Measurements from ENCODE around the gene PANX2.
"Not testable (repeated sequence)": the region's sequence is repeated elsewhere in the genome, so short reads cannot be mapped to it uniquely, and the experiment has no call there.

The PANX2 gene

DNA sequence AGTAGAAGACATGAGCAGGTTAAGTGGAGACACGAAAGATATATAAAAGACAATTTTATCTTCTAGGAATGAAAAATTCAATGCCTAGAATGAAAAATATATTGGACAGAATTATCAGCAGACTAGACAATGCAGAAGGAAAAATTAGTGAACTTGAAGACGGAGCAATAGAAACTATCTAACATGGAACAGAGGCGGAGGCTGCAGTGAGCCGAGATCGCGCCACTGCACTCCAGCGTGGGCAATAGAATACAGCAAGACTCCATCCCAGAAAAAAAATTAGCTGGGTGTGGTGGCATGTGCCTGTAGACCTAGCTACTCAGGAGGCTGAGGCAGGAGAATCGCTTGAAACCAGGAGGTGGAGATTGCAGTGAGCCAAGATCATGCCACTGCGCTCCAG is 33.3 kb upstream of the PANX2 start:
- not testable (repeated sequence) for H3K4ac ChIP-seq (ENCODE audit: low read depth, low read length); H3K18ac ChIP-seq (ENCODE audit: low read length); H3K4me3 ChIP-seq (ENCODE audit: low read depth, low read length); H2AK5ac ChIP-seq (ENCODE audit: low read length); H2AFZ ChIP-seq (ENCODE audit: insufficient read depth, low read length, poor library complexity); H2BK12ac ChIP-seq (ENCODE audit: low read length); DNase-seq; H2BK5ac ChIP-seq (ENCODE audit: low read depth, low read length, poor library complexity); H4K91ac ChIP-seq (ENCODE audit: low read depth, low read length); H3K4me1 ChIP-seq (ENCODE audit: control insufficient read depth in 1 of 2, insufficient read depth in 2 of 2, low read length in 2 of 2); H3K36me3 ChIP-seq (ENCODE audit: control insufficient read depth in 1 of 2, insufficient read depth in 2 of 2, low read length in 2 of 2); H3K9ac ChIP-seq (ENCODE audit: low read length); H3K27ac ChIP-seq (ENCODE audit: low read depth, low read length); H3K23ac ChIP-seq (ENCODE audit: low read length); H3K9me3 ChIP-seq (ENCODE audit: insufficient read depth, low read depth, low read length); H3K14ac ChIP-seq (ENCODE audit: low read length); H3K79me1 ChIP-seq (ENCODE audit: low read length); H2BK120ac ChIP-seq (ENCODE audit: insufficient read depth, low read length, poor library complexity); H4K12ac ChIP-seq (ENCODE audit: low read depth, low read length); H3K79me2 ChIP-seq (ENCODE audit: control insufficient read depth, insufficient read depth, low read length, poor library complexity); H4K8ac ChIP-seq (ENCODE audit: low read depth, low read length); H3K27me3 ChIP-seq (ENCODE audit: insufficient read depth, low read length); H3K4me2 ChIP-seq (ENCODE audit: low read length)
- WGBS (ENCODE audit: extremely low coverage, insufficient coverage, insufficient read length): no CpG with 5 or more reads among the region's 9 CpGs

- Histone ChIP-seq H2BK5ac (ENCODE audit: low read depth, low read length, poor library complexity) (no peak overlapping the region), H2BK120ac (ENCODE audit: insufficient read depth, low read length, poor library complexity) (no peak overlapping the region), H2BK12ac (ENCODE audit: low read length) (no peak overlapping the region), H3K18ac (ENCODE audit: low read length) (no peak overlapping the region), H3K4me3 (ENCODE audit: low read depth, low read length) (no peak overlapping the region), H4K8ac (ENCODE audit: low read depth, low read length) (no peak overlapping the region), H3K4ac (ENCODE audit: low read depth, low read length) (no peak overlapping the region), H2AFZ (ENCODE audit: insufficient read depth, low read length, poor library complexity) (no peak overlapping the region), H3K27ac (ENCODE audit: low read depth, low read length) (no peak overlapping the region), H3K27me3 (ENCODE audit: insufficient read depth, low read length) (no peaks in the 10 kb centered on the region), H3K9me3 (ENCODE audit: insufficient read depth, low read depth, low read length) (no peaks in the 10 kb centered on the region), H3K36me3 (ENCODE audit: control insufficient read depth in 1 of 2, insufficient read depth in 2 of 2, low read length in 2 of 2) (no peaks in the 10 kb centered on the region), H4K91ac (ENCODE audit: low read depth, low read length) (no peak overlapping the region), H3K79me1 (ENCODE audit: low read length) (no peaks in the 10 kb centered on the region), H3K4me2 (ENCODE audit: low read length) (no peak overlapping the region), H2AK5ac (ENCODE audit: low read length) (no peak overlapping the region), H3K79me2 (ENCODE audit: control insufficient read depth, insufficient read depth, low read length, poor library complexity) (no peaks in the 10 kb centered on the region), H3K4me1 (ENCODE audit: control insufficient read depth in 1 of 2, insufficient read depth in 2 of 2, low read length in 2 of 2) (no peaks in the 10 kb centered on the region), H4K12ac (ENCODE audit: low read depth, low read length) (no peak overlapping the region), H3K23ac (ENCODE audit: low read length) (no peak overlapping the region), H3K9ac (ENCODE audit: low read length) (no peak overlapping the region), H3K14ac (ENCODE audit: low read length) (no peak overlapping the region)
- DNase-seq: no peak
- WGBS (ENCODE audit: extremely low coverage, insufficient coverage, insufficient read length): no CpG with 5 or more reads among the region's 4 CpGs
Measured at GRCh38 chr22:50138041-50138440, 32.5 kb upstream of the PANX2 start.

DNA sequence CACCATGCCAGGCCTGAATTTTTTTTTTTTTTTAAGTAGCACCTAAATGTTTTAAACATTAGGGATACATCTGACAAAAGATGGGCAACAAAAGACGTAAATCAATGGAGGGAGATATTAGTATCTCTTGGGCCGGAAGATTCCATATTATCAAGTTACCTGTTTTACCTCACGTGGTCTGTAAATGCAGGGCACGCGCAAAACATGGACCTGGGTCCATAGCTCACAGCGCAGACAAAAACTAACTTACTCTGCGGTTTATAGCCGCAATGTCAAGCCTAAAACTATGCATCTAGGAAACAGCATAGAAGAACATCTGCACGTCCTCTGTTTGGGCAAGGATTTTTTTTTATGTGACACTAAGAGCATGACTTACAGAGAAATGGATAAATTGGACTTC is 31.5 kb upstream of the PANX2 start:
- Histone ChIP-seq H4K91ac (ENCODE audit: low read depth, low read length) (no peak overlapping the region), H3K9me3 (ENCODE audit: insufficient read depth, low read depth, low read length) (peaks cover 3% of the 10 kb centered on the region), H3K14ac (ENCODE audit: low read length) (no peak overlapping the region), H3K4ac (ENCODE audit: low read depth, low read length) (no peak overlapping the region), H2BK12ac (ENCODE audit: low read length) (no peak overlapping the region), H3K79me1 (ENCODE audit: low read length) (no peaks in the 10 kb centered on the region), H2AK5ac (ENCODE audit: low read length) (no peak overlapping the region), H3K27me3 (ENCODE audit: insufficient read depth, low read length) (no peaks in the 10 kb centered on the region), H3K36me3 (ENCODE audit: control insufficient read depth in 1 of 2, insufficient read depth in 2 of 2, low read length in 2 of 2) (no peaks in the 10 kb centered on the region), H3K79me2 (ENCODE audit: control insufficient read depth, insufficient read depth, low read length, poor library complexity) (no peaks in the 10 kb centered on the region), H3K27ac (ENCODE audit: low read depth, low read length) (no peak overlapping the region), H2BK120ac (ENCODE audit: insufficient read depth, low read length, poor library complexity) (no peak overlapping the region), H4K8ac (ENCODE audit: low read depth, low read length) (no peak overlapping the region), H4K12ac (ENCODE audit: low read depth, low read length) (no peak overlapping the region), H3K9ac (ENCODE audit: low read length) (no peak overlapping the region), H3K23ac (ENCODE audit: low read length) (no peak overlapping the region), H2BK5ac (ENCODE audit: low read depth, low read length, poor library complexity) (no peak overlapping the region), H3K4me3 (ENCODE audit: low read depth, low read length) (no peak overlapping the region), H3K4me1 (ENCODE audit: control insufficient read depth in 1 of 2, insufficient read depth in 2 of 2, low read length in 2 of 2) (no peaks in the 10 kb centered on the region), H3K18ac (ENCODE audit: low read length) (no peak overlapping the region), H2AFZ (ENCODE audit: insufficient read depth, low read length, poor library complexity) (no peak overlapping the region), H3K4me2 (ENCODE audit: low read length) (no peak overlapping the region)
- no peak for DNase-seq
- WGBS (ENCODE audit: extremely low coverage, insufficient coverage, insufficient read length): no CpG with 5 or more reads among the region's 9 CpGs

DNA sequence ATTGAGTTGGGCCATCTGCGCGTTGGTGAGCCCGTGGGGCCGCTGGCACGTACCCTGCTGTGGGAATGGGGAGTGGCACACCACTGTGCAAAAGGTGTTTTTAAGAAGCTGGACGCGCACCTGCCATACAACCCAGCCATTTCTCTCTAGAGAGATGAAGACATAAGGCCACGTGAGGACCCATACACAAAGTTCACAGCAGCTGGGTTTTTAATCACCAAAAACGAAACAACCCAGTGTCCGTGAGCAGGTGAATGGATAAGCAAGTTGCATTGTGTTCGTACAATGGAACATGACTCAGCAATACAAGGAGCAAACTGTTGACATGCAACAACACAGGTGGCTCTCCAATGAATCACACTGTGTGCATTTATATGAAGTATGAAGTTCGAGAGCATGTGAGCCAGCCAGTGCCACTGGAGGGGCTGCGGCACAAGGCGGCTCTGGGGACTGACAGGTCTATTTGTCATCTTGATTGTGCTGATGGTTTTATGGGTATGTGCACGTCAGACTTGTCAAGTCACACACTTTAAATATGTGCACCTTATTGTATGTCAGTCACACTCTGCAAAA is 30.6 kb upstream of the PANX2 start:
- Histone ChIP-seq H2BK5ac (ENCODE audit: low read depth, low read length, poor library complexity) (no peak overlapping the region), H4K8ac (ENCODE audit: low read depth, low read length) (no peak overlapping the region), H3K18ac (ENCODE audit: low read length) (no peak overlapping the region), H4K91ac (ENCODE audit: low read depth, low read length) (no peak overlapping the region), H3K4me2 (ENCODE audit: low read length) (no peak overlapping the region), H3K79me1 (ENCODE audit: low read length) (no peaks in the 10 kb centered on the region), H2AFZ (ENCODE audit: insufficient read depth, low read length, poor library complexity) (no peak overlapping the region), H3K4me3 (ENCODE audit: low read depth, low read length) (no peak overlapping the region), H3K36me3 (ENCODE audit: control insufficient read depth in 1 of 2, insufficient read depth in 2 of 2, low read length in 2 of 2) (no peaks in the 10 kb centered on the region), H3K14ac (ENCODE audit: low read length) (no peak overlapping the region), H3K4me1 (ENCODE audit: control insufficient read depth in 1 of 2, insufficient read depth in 2 of 2, low read length in 2 of 2) (no peaks in the 10 kb centered on the region), H3K27me3 (ENCODE audit: insufficient read depth, low read length) (no peaks in the 10 kb centered on the region), H2BK12ac (ENCODE audit: low read length) (no peak overlapping the region), H3K9me3 (ENCODE audit: insufficient read depth, low read depth, low read length) (peaks cover 5% of the 10 kb centered on the region), H4K12ac (ENCODE audit: low read depth, low read length) (no peak overlapping the region), H3K79me2 (ENCODE audit: control insufficient read depth, insufficient read depth, low read length, poor library complexity) (no peaks in the 10 kb centered on the region), H3K27ac (ENCODE audit: low read depth, low read length) (no peak overlapping the region), H3K4ac (ENCODE audit: low read depth, low read length) (no peak overlapping the region), H2BK120ac (ENCODE audit: insufficient read depth, low read length, poor library complexity) (no peak overlapping the region), H3K23ac (ENCODE audit: low read length) (no peak overlapping the region), H3K9ac (ENCODE audit: low read length) (no peak overlapping the region), H2AK5ac (ENCODE audit: low read length) (no peak overlapping the region)
- DNase-seq: no peak
- no CpG with 5 or more reads among the region's 15 CpGs for WGBS (ENCODE audit: extremely low coverage, insufficient coverage, insufficient read length)
